Keratinocyte (primary cell): ENCODE results near the gene SWT1.

Experiments
- EZH2 ChIP-seq: IDR thresholded peaks from one replicate; pipeline ENCODE4 v1.6.1; 2012; ENCODE audit warnings: inconsistent platforms, mild to moderate bottlenecking, low read length, moderate library complexity
- TF ChIP-seq, protein P1 (sequence below), 3 experiments: IDR thresholded peaks in 1 of 3; conservative IDR thresholded peaks in 1 of 3; optimal IDR thresholded peaks in 1 of 3; 2 replicates in 2 of 3; 3 replicates in 1 of 3; pipeline versions ENCODE3 to v1.5.1; 2011; ENCODE audit warnings: low read length in 3 of 3, mild to moderate bottlenecking in 3 of 3, moderate library complexity in 2 of 3, control low read depth in 1 of 3, inconsistent platforms in 1 of 3; ENCODE audit not compliant: insufficient read depth in 2 of 3; ENCODE audit errors: extremely low read depth in 1 of 3

DNA sequence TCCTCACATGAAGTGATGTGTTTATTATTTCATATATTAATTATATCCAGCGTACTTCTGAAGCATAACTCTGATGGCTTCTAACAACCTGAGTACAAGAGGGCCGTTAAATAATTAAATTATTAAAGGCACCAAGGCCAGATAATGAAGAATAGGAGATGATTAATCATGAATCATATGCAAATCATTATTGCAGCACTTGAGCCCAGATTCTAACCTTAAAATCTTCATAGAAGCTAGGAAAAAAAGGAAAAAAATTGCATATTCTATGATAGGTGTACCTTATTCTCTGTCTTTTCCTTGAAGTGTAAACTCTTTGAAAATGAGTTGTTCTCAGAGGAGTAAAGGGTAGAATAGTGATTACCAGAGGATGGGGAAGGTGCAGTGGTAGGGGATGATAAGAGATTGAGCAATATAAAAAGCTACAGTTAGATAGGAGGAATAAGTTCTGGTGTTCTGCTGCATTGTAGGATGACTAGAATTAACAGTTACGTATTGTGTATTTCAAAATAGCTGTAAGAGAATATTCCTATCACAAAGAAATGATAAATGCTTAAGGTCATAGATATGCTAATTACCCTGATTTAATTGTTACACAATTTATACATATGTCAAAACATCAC, 51.1 kb downstream of the SWT1 start:
- TF ChIP-seq, protein P1, sequence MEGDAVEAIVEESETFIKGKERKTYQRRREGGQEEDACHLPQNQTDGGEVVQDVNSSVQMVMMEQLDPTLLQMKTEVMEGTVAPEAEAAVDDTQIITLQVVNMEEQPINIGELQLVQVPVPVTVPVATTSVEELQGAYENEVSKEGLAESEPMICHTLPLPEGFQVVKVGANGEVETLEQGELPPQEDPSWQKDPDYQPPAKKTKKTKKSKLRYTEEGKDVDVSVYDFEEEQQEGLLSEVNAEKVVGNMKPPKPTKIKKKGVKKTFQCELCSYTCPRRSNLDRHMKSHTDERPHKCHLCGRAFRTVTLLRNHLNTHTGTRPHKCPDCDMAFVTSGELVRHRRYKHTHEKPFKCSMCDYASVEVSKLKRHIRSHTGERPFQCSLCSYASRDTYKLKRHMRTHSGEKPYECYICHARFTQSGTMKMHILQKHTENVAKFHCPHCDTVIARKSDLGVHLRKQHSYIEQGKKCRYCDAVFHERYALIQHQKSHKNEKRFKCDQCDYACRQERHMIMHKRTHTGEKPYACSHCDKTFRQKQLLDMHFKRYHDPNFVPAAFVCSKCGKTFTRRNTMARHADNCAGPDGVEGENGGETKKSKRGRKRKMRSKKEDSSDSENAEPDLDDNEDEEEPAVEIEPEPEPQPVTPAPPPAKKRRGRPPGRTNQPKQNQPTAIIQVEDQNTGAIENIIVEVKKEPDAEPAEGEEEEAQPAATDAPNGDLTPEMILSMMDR (optimal IDR thresholded peaks at IDR 0.05 in 1 of 3, IDR thresholded peaks at IDR 0.05 in 1 of 3, conservative IDR thresholded peaks at IDR 0.05 in 1 of 3; ENCODE audit: extremely low read depth in 1 of 3, insufficient read depth in 2 of 3, low read length in 3 of 3), result no peak
- no peak for TF ChIP-seq EZH2
